HG03460 (cell line): ENCODE measurements around the gene PXDN.
"Not testable (repeated sequence)": the region's sequence is repeated elsewhere in the genome, so short reads cannot be mapped to it uniquely, and the experiment has no call there.

Experiments used
- ATAC-seq: cut with Tn5 transposase; IDR thresholded peaks from one replicate; pipeline ENCODE4 v1.9.1; 2021; ENCODE audit not compliant: unreplicated experiment

PXDN gene

DNA sequence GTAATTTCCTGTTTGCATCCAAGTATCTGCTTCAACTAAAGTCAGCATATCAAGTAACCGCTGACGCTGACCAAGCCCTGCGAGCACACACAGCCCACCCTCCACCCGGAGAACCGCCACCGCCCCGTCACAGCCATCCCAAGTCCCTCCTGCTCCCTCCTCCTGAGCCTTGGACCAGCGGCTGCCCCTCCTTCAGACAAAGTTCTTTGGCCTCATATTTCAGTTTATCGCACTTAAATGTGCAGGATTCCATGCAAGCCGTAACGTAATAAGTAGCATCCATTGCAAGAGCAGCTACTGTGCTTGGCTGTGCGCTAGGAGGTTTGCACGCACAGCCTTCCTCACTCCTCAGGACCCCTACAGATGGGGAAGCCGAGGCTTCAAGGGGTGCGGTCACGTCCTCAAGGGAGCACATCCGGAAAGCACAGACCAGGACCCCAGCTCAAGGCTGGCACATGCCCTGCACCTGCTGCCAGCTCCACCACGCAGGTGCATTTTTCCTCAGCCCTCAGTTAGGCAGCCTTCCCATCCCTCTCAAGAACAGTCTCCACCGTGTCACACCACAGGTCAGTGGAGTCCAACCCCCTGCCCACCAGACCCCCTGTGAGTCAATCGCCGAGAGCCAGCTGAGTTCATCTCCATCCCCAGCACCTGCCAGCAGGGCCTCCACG lies 17.1 kb downstream of the PXDN start:
- ATAC-seq, result no peak

DNA sequence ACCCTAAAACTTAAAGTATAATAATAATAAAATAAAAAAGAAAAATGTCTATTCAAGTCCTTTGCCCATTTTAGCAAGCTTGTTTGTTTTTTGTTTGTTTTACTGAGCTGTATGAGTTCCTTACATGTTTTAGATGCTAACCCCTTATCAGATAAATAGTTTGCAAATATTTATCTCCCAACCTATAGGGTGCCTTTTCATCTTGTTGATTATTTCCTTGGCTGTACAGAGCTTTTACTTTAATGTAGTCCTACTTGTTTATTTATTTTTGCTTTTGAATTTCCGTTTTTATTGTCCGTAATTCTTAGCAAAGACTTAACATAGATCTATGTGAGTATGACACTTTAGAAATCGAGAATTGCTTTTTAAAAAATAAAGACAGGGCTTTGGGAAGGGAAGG lies 17.8 kb downstream of the PXDN start:
- ATAC-seq, result no peak

- not testable (repeated sequence) for ATAC-seq
Observed at GRCh38 chr2:1724351-1724750, 20.0 kb downstream of the PXDN start.

DNA sequence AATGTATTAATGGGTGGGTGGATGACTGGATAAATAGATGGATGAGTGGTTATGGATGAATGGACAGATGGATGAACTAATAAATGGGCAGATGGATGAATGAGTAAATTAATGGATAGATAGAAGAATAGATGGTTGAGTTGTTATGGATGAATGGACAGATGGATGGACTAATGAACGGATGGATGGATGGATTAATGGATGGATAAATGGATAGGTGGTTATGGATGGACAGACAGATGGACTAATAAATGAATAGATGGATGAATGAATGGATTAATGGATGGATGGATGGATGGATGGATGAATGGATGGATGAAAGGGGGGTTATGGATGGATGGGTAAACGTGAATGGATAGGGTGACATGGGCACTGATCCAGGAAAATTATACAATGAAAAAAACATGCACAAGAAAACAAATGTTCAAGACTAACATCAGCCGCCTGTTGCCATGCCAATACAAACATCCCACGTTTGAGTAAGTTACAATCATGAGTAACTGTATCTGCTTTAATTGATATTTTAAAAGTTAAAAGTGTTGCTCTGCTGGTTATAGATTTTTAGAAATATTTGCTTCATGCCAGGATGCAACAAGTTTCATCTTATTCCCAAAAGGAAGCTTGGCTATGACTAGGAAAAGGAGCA lies 20.8 kb downstream of the PXDN start:
- ATAC-seq, result no peak

- no peak for ATAC-seq
Observed at GRCh38 chr2:1722692-1723091, 21.6 kb downstream of the PXDN start.

DNA sequence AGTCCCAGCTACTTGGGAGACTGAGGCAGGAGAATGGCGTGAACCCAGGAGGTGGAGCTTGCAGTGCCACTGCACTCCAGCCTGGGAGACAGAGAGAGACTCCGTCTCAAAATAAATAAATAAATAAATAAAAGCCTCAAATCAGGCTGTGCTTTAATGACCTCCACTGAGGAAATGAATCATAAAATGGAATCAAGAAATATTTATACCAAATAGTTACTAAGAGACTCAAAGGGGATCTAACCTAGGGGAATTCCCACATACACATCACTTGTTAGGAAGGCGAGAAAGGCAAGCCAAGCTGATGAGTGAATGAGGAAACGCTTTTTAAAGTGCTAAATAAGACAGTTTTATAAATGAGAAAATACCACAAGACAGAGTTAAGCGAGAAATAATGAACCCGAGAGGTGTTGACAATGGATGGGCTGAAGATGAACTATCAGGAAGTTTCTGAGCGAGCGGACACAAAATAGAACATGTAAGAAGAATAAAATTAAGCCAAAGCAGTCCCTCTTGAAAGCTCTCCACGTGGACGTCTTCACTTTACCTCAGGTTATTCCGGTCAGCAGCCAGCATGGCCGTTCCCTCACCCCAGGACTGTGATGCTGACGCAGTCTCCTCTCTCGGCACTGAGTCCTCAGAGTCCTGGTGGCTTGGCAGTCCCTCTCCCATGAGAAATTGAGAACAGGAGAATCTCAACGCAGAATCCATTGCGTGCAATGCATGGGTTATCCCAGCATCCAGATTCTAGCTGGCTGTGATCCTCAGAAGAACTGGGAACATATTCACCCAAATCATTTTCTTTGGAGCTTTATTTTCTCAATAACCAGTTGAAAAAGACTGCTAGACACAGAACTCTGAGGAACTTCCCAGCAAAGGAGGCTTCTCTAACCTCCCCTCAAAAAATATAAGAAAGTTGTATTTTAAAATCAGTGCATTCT lies 22.3 kb downstream of the PXDN start:
- no peak for ATAC-seq

DNA sequence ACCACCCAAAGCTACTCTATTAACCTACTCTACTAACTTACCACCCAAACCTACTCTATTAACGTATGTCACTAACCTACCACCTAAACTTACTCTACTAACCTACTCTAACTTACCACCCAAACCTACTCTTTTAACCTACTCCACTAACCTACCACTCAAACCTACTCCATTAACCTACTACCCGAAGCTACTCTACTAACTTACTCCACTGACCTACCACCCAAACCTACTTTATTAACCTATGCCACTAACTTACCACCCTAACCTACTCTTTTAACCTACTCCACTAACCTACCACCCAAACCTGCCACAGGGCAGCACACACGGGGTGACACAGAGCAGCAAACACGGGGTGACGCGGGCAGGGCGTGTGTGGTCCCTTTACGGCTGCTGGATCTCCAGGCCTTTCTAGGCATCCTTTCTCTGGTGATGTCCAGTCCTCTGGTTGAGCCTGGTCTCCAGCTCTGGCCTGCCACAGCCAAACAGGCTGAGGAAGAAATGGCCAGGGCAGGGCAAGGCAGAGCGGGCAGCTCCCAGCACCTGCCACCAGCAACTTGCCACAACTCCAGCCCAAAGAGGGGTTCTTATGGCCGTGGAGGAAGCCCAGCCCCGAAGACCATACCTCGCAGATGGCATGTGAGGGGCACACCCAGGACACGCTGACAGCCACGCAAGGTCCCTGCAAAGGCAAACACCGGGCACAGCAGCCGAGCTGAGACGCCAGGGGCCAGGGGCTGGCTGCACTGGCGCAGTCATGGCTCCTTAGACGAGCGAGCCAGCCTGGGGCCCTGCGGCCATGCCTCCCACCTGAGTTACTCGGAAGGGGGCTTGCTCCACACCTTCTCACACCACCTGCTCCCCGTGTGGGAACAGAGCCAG lies 25.7 kb downstream of the PXDN start:
- ATAC-seq, result no peak

DNA sequence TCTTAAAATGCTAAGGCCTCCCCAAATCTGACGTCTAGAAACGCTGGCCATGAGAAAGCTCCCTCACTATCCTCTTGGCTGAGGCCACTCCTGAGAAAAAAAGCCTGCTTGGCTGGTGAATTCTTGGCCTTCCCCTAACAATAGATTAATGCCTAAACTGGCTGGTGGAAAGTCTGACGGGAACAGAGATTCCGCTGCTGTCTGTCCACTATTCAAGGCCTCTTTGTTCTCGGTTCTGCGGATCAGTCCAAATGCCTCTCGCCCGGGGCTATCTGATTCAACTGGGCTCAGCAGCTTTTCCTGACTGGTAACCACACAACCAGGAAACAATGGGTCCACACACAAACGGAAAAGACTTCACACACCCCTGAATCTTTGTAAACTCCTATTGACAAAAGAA lies 27.2 kb downstream of the PXDN start:
- ATAC-seq, result no peak

- no peak for ATAC-seq
Observed at GRCh38 chr2:1716441-1716840, 27.9 kb downstream of the PXDN start.

GRCh38 chr2:1716014-1716305 lies 28.4 kb downstream of the PXDN start:
- not testable (repeated sequence) for ATAC-seq

DNA sequence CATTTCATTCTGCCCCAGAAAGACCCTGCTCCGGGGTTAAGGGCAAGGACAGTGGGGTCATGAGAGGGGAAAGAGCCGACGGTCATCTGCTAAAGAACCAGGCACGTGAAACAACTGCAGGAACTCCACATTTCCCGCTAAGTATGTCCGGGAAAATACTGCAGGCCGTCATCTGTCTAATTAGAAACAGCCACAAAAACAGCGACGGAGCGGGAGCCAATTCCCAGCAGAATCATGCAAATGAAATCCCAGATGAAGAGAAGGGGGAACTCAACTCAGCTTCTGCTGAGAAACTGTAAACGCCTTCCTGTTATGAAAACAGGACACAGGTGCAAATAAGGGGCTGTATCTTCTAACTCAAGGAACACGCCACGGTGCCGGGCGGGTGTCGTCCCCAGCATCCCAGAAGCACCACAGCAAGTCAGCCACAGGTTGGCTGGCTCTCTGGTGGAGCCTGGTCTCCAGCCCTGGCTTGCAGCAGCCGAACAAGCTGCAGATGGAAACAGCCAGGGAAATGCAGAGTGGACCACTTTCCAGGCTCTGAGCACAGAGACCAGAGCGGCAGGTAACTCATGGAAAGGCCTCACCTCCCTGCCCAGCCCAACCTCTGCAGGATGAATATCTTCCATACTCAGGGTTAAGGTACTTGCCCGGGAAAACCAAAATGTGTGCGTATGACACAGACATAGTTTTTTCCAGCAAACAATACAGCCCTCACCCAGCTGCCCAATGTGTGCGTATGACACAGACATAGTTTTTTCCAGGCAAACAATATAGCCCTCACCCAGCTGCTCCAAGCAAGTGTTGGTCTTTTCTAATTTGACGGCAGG lies 28.9 kb downstream of the PXDN start:
- no peak for ATAC-seq

- no peak for ATAC-seq
Observed at GRCh38 chr2:1714291-1715064, 29.8 kb downstream of the PXDN start.

GRCh38 chr2:1713839-1714236 lies 30.5 kb downstream of the PXDN start:
- no peak for ATAC-seq

DNA sequence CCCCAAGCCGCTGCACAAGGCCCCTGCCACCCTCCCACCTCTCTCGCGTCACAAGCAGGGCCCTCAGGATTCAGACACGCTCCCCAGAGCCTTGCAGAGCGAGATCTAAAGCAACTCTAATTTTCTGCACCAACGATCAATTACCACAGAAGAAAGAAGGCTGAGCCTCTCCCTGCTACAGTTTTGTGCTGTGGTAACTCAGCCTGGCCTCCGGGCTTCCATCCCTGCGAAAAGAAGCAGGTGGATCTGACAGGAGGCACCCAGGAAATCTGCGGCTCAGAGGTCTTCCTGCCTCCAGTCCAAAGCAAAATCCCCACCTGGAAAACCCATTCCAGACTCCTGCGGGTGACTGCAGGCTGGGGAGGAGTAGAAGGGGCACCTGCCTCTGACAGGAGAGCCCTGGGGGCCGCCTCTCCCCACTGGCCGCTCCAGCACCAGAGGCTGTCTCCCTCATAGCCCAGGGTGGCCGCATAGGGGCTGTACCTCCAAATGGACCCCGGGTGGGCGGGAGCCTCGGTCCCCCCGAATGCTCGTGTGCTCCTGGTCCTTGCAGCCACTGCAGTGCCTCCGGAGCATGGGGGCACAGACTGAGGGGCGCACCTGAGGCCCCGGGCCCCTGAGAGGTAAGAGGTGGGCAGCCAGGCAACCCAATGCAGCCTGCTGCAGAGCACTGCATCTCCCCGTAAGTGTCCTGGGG lies 31.0 kb downstream of the PXDN start:
- no peak for ATAC-seq

- no peak for ATAC-seq
Observed at GRCh38 chr2:1709946-1710560, 34.3 kb downstream of the PXDN start.

- ATAC-seq, result no peak
Observed at GRCh38 chr2:1709335-1709605, 35.0 kb downstream of the PXDN start.

- ATAC-seq, result no peak
Observed at GRCh38 chr2:1708476-1709334, 35.6 kb downstream of the PXDN start.
